Natural killer cell (primary cell): ENCODE data around the gene MTURN. TPM values are rescaled to one million over a fixed set of nuclear protein-coding genes. Genes with fewer than 3 reads are reported as not detected.

Experiments used
- ATAC-seq, 3 donors: fragments of 150-1000 bp in 2 of 3; fragments of 200-7000 bp in 1 of 3; cut with Tn5 transposase; 1 replicate in 1 of 3; 2 replicates in 2 of 3; pipeline ENCODE4 v1.10.0; 2021; ENCODE audit warnings: mild to moderate bottlenecking in 2 of 3, moderate library complexity in 2 of 3
- DNase-seq, 2 donors: peaks; one replicate each; pipeline versions ENCODE4 v3.0.0 to v3.0.0-alpha.2; 2013 to 2021; ENCODE audit warnings: mixed read lengths in 1 of 2
- H3K27ac ChIP-seq: one replicate; pipeline ENCODE4 v1.5.1; 2013; ENCODE audit warnings: mild to moderate bottlenecking, low read length
- H3K27me3 ChIP-seq: one replicate; pipeline ENCODE4 v1.6.1; 2013; ENCODE audit warnings: low read length; ENCODE audit not compliant: control insufficient read depth, insufficient read depth
- H3K36me3 ChIP-seq: one replicate; pipeline ENCODE4 v1.6.1; 2013; ENCODE audit warnings: low read length; ENCODE audit not compliant: control insufficient read depth, insufficient read depth
- H3K4me1 ChIP-seq: one replicate; pipeline ENCODE4 v1.6.1; 2013; ENCODE audit warnings: low read length; ENCODE audit not compliant: control insufficient read depth, insufficient read depth
- H3K4me3 ChIP-seq: one replicate; pipeline ENCODE4 v1.5.1; 2013; ENCODE audit warnings: low read length
- H3K9me3 ChIP-seq: one replicate; pipeline ENCODE4 v1.6.1; 2013; ENCODE audit warnings: low read length; ENCODE audit not compliant: control insufficient read depth, insufficient read depth
- H3K27ac Mint-ChIP-seq, 2 donors: one replicate each; pipeline ENCODE4 v1.8.0; 2022; ENCODE audit warnings: mild to moderate bottlenecking in 2 of 2, mixed read lengths in 2 of 2, moderate library complexity in 1 of 2
- H3K27me3 Mint-ChIP-seq, 2 donors: one replicate each; pipeline ENCODE4 v1.8.0; 2022; ENCODE audit warnings: low read depth in 2 of 2, mixed read lengths in 2 of 2
- H3K36me3 Mint-ChIP-seq: one replicate; pipeline ENCODE4 v1.8.0; 2022; ENCODE audit warnings: mixed read lengths
- H3K4me1 Mint-ChIP-seq, 2 donors: one replicate each; pipeline ENCODE4 v1.8.0; 2022; ENCODE audit warnings: mixed read lengths in 2 of 2
- H3K4me3 Mint-ChIP-seq: one replicate; pipeline ENCODE4 v1.8.0; 2022; ENCODE audit warnings: mild to moderate bottlenecking, moderate library complexity, mixed read lengths
- H3K9me3 Mint-ChIP-seq, 2 donors: one replicate each; pipeline ENCODE4 v1.8.0; 2022; ENCODE audit warnings: mixed read lengths in 2 of 2
- WGBS: methylation state at CpG from one replicate; pipeline ENCODE4 v1.1.7; 2013; ENCODE audit warnings: missing lambda C conversion rate; ENCODE audit not compliant: insufficient coverage; 5-methylcytosine and 5-hydroxymethylcytosine counted together
- intact Hi-C: fragments of 100-400 bp; cut with micrococcal nuclease; formaldehyde crosslinking; loops from one replicate; pipeline ENCODE4 v1.14.2; 2022
- total RNA-seq, 4 donors: library from RNA; stranded (reverse); fragments of 120-200 nt in 1 of 4; gene quantifications; one replicate each; pipeline versions ENCODE4 v1.2.3 to v1.2.4, GENCODE V29; 2013 to 2022
- TF ChIP-seq, protein P1 (sequence below): fragments of 200-600 bp; IDR thresholded peaks from one replicate; pipeline ENCODE4 v1.8.0; 2022; ENCODE audit warnings: antibody characterized with exemption

MTURN gene
- total RNA-seq, 3 donors from 2014 or later (not counting 1 experiment from before 2014, with no cell fraction given), result 31.6 to 37.3 (median 32.8) TPM

GRCh38 chr7:30165590-30165989 is 30.8 kb downstream of the MTURN start:
- intact Hi-C loops, result loop anchor here (2.0 to 10.0 kb wide), 2 partner anchors 247 to 339 kb away; partner anchors contain the start of gene GGCT

GRCh38 chr7:30166155-30166840 is 31.5 kb downstream of the MTURN start:
- Mint-ChIP-seq H3K27ac (no peak overlapping the region), H3K27me3 (no peaks in the 10 kb centered on the region), H3K36me3 (no peaks in the 10 kb centered on the region), H3K9me3 (no peaks in the 10 kb centered on the region), H3K4me3 (no peak overlapping the region), H3K4me1 (peaks cover 31 to 32% of the 10 kb centered on the region in 2 donors)
- H3K27ac ChIP-seq, result no peak overlapping the region
- TF ChIP-seq, protein P1, sequence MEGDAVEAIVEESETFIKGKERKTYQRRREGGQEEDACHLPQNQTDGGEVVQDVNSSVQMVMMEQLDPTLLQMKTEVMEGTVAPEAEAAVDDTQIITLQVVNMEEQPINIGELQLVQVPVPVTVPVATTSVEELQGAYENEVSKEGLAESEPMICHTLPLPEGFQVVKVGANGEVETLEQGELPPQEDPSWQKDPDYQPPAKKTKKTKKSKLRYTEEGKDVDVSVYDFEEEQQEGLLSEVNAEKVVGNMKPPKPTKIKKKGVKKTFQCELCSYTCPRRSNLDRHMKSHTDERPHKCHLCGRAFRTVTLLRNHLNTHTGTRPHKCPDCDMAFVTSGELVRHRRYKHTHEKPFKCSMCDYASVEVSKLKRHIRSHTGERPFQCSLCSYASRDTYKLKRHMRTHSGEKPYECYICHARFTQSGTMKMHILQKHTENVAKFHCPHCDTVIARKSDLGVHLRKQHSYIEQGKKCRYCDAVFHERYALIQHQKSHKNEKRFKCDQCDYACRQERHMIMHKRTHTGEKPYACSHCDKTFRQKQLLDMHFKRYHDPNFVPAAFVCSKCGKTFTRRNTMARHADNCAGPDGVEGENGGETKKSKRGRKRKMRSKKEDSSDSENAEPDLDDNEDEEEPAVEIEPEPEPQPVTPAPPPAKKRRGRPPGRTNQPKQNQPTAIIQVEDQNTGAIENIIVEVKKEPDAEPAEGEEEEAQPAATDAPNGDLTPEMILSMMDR, result no peak
- H3K36me3 ChIP-seq, result no peaks in the 10 kb centered on the region
- H3K4me1 ChIP-seq, result peaks cover 23% of the 10 kb centered on the region
- DNase-seq, result no peak
- intact Hi-C loops, result loop anchor here (10.0 kb wide), 1 partner anchor 339 kb away; the partner anchor contains the start of gene GGCT
- no peak overlapping the region for H3K4me3 ChIP-seq
- H3K27me3 ChIP-seq, result no peaks in the 10 kb centered on the region
- H3K9me3 ChIP-seq, result no peaks in the 10 kb centered on the region
- WGBS, result 89% methylated on average over 12 of the region's 12 CpGs
- ATAC-seq, result no peak

More at GRCh38 chr7:30165590-30165989, 30.8 kb downstream of the MTURN start:
- Histone ChIP-seq H3K9me3 (no peaks in the 10 kb centered on the region), H3K27ac (no peak overlapping the region), H3K4me1 (peaks cover 25% of the 10 kb centered on the region), H3K4me3 (no peak overlapping the region), H3K27me3 (no peaks in the 10 kb centered on the region), H3K36me3 (no peaks in the 10 kb centered on the region)
- ATAC-seq (no peak), DNase-seq (no peak)
- Mint-ChIP-seq H3K36me3 (no peaks in the 10 kb centered on the region), H3K9me3 (no peaks in the 10 kb centered on the region), H3K4me1 (peaks cover 31 to 38% of the 10 kb centered on the region in 2 donors), H3K27ac (no peak overlapping the region), H3K4me3 (no peak overlapping the region), H3K27me3 (no peaks in the 10 kb centered on the region)
- TF ChIP-seq, protein P1, result no peak
- 90% methylated on average over 3 of the region's 3 CpGs for WGBS

DNA sequence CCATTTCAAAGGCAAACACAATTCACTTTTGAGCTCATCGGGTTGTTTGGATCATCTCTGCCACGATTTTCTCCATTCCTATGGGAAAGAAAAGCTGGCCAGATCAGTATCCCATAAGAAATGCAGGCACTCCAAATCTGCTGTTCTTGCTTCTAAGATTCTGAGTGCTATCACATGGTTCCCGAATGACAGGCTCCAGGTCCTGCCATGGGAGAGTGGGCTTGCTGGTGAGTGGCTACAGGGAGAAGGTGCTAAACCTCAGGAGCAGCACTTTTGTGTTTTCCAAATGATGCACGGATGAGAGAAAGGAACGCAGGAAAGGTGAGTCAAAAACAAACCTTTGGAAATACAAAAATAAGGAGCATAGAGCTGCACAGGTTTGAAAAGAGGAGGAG is 32.1 kb downstream of the MTURN start:
- no peaks in the 10 kb centered on the region for H3K27me3 ChIP-seq
- Mint-ChIP-seq H3K9me3 (no peaks in the 10 kb centered on the region), H3K36me3 (no peaks in the 10 kb centered on the region), H3K4me3 (no peak overlapping the region), H3K27ac (no peak overlapping the region), H3K4me1 (peaks cover 30% of the 10 kb centered on the region in 2 donors), H3K27me3 (no peaks in the 10 kb centered on the region)
- no peak overlapping the region for H3K4me3 ChIP-seq
- H3K36me3 ChIP-seq, result no peaks in the 10 kb centered on the region
- no peaks in the 10 kb centered on the region for H3K9me3 ChIP-seq
- no peak for ATAC-seq
- no peak for DNase-seq
- H3K4me1 ChIP-seq, result peaks cover 17% of the 10 kb centered on the region
- no peak overlapping the region for H3K27ac ChIP-seq
- TF ChIP-seq, protein P1, result no peak
- intact Hi-C loops, result loop anchor here (10.0 kb wide), 1 partner anchor 338 kb away; the partner anchor contains the start of gene GGCT
- WGBS, result 92% methylated on average over 5 of the region's 5 CpGs
